AG09319 (cell line): ENCODE measurements around the gene ATF4.

Source experiments
- DNase-seq: peaks from one replicate; pipeline ENCODE4 v3.0.0-alpha.2; 2010; ENCODE audit warnings: low read depth; ENCODE audit errors: extremely low read depth
- TF ChIP-seq, protein P1 (sequence below): IDR thresholded peaks from 2 replicates; pipeline ENCODE4 v1.5.1; 2011; ENCODE audit warnings: low read depth, mild to moderate bottlenecking, inconsistent platforms, low read length, moderate library complexity

Gene ATF4

DNA sequence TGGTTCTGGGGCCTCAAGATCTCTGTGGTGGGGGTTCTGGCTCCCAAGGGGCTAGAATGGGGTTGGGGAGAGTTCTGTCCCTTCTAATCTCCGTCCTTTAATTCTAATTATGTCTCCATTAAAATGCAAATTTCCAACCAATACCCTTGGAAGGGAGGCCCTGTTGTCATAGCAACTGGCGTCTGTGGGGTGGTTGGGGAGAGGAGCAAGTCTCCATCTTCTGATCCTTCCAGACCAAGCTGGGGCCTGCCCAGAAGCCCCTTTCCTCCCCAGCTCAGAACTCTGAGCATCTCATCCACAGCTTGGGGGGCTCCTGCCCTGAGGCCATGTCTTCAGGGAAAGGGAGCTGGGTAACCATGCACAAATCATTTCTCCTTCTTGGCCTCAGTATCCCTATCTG, 17.6 kb downstream of the ATF4 start:
- DNase-seq = no peak
- TF ChIP-seq, protein P1, sequence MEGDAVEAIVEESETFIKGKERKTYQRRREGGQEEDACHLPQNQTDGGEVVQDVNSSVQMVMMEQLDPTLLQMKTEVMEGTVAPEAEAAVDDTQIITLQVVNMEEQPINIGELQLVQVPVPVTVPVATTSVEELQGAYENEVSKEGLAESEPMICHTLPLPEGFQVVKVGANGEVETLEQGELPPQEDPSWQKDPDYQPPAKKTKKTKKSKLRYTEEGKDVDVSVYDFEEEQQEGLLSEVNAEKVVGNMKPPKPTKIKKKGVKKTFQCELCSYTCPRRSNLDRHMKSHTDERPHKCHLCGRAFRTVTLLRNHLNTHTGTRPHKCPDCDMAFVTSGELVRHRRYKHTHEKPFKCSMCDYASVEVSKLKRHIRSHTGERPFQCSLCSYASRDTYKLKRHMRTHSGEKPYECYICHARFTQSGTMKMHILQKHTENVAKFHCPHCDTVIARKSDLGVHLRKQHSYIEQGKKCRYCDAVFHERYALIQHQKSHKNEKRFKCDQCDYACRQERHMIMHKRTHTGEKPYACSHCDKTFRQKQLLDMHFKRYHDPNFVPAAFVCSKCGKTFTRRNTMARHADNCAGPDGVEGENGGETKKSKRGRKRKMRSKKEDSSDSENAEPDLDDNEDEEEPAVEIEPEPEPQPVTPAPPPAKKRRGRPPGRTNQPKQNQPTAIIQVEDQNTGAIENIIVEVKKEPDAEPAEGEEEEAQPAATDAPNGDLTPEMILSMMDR = no peak

DNA sequence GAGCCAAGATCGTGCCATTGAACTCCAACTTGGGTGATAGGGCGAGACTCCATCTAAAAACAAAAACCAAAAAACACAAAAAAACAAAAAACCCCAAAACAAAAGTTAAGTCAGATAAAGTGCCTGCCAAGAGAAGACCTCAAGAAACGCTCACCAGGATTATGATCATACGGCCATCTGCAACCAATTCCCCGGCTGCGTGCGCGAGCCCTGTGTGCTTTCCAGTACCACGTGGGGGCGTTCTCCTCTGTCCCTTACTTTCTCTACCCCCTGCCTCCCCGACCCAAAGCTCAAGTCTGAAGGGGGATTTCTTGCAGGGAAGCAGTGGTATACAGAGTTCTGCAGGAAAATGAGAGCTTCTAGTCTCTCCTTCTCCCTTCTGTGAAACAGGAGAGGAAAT, 22.7 kb downstream of the ATF4 start:
- TF ChIP-seq, protein P1 = peak; percentile 45
- DNase-seq = no peak

DNA sequence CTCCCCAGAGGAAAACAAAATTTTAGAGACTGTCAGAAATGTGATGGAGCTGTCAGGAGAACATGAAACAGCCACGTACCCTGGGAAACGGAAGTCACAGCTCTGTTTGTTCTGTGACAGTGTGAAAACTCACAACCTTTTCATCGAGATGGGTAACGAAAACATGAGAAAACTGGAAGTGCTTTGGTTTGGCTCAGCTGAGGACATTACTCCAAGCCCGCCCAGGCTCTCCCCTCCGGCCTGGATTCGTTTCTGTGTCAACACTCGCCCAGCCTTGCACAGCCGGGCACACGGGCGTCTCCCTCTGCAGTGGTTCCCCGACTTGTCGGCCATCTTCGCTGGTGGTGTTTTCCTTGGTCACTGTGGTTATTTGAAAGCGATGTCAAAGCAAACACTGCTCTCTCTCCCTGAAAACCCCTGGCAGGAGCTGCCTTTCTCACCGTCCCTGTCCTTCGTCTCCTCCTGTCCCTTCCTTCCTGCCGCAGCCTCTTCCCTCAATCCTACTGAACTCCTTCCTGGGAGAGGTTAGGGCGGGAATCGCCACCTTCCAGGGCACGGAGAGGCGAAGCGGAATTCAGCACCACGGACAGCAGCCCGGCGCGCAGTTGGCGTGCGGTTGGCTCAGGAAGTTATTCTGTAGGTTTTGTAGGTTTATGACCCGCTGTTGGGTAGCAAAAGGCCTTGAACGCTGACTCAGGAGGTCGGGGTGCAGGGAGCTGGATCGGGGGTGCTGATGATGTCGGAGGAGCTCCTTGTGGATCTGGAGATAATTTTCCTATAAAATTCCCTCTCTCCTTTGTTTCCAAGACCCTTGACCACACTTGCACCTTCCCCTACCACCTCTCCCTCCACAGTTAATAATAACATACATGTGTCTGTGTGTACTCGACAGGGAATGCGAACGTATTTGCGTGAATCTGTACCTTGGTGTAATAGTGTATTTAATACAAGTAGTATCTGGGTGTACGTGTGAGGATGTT, 25.3 kb downstream of the ATF4 start:
- no peak for DNase-seq
- TF ChIP-seq, protein P1 = no peak

DNA sequence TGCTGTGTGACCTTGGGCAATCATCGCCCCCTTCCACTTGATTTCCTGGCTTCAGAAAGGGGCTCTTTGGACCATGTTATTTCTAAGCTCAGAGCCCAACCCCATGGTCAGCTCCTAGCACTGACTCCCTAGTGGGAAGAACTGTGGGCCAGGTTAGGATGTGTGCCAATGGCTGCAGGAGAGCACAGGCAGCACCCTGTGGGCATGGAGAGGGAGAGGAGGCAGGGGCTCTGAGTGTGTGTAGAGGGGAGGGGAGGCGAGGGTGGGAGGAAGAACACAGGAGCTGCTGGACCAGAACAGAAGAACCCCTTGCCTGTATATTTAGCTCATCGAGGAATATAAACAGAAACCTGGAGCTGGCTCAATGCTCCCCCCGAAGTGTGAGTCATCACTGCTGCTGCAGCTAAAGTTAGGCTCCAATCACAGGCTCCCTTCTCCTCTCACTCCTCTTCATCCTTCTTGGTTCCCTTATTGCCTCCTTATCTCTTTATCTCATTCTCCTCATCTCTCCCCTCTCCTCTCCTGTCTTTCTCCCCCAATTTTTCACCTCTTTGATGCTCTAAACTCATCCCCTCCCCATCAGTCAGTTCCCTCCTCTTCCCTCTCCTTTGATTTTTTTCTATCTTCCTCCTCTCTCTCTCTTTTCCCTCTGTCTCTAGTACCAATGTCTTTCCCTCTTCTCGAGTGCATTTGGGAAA, 26.7 kb downstream of the ATF4 start:
- TF ChIP-seq, protein P1 = no peak
- DNase-seq = no peak

DNA sequence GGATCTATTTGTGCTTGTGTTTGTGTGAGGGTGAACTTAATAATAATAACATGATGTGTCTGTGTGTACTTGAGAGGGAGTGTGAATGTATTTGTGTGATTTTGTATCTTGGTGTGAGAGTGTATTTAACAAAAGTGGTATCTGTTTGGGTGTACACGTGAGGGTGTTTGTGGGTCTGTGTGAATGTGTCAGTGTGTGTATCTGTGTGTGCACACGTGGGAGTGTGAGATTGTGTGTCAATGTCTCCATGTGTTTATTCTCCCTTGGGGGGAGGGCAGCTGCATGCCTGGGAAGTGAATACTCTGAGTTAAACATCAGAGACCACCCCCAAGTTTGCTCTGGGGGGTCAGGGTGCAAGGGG, 27.2 kb downstream of the ATF4 start:
- no peak for DNase-seq
- TF ChIP-seq, protein P1 = no peak

GRCh38 chr22:39553429-39553828, 33.1 kb downstream of the ATF4 start:
- TF ChIP-seq, protein P1 = no peak
- no peak for DNase-seq

- no peak for DNase-seq
- TF ChIP-seq, protein P1 = no peak
Measured at GRCh38 chr22:39554151-39554550, 33.8 kb downstream of the ATF4 start.
